DMS53 treated with DMSO at 0.1 percent for 48 hours (cell line): ENCODE measurements around the gene ZNF567.

Experiments used
- DNase-seq: peaks from one replicate; lab custom pipeline; 2025; ENCODE audit not compliant: unreplicated experiment; lab: John Stamatoyannopoulos, UW

Gene ZNF567

DNA sequence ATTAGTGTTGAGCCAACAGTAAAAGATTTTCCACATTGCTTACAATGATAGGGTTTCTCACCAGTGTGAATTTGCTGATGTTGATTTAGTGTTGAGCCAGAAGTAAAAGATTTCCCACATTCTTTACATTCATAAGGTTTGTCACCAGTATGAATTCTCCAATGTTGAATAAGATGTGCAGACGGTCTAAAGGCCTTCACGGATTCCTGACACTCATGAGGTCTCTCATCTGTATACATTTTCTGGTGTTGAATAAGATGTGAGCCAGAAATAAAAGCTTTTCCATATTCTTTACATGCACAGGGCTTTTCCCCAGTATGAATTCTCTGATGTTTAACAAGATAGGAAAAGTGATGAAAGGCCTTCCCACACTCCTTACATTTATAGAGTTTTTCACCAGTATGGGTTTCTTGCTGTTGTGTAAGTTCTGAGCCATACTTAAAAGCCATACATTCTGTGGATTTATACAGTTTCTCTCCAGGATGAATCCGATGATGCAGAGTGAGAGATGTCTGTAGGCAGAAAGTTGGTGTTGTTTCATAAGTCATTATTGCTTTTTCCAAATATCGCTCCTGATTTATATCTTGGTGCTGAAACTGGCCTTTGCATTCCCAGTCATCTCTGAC, 62.8 kb downstream of the ZNF567 start:
- no peak for DNase-seq
